EH (cell line): ENCODE measurements around the gene UBE2G2.

Source experiments
- DNase-seq: peaks from one replicate; pipeline ENCODE4 v3.0.0-alpha.2; 2015; ENCODE audit warnings: low read depth

The UBE2G2 gene

DNA sequence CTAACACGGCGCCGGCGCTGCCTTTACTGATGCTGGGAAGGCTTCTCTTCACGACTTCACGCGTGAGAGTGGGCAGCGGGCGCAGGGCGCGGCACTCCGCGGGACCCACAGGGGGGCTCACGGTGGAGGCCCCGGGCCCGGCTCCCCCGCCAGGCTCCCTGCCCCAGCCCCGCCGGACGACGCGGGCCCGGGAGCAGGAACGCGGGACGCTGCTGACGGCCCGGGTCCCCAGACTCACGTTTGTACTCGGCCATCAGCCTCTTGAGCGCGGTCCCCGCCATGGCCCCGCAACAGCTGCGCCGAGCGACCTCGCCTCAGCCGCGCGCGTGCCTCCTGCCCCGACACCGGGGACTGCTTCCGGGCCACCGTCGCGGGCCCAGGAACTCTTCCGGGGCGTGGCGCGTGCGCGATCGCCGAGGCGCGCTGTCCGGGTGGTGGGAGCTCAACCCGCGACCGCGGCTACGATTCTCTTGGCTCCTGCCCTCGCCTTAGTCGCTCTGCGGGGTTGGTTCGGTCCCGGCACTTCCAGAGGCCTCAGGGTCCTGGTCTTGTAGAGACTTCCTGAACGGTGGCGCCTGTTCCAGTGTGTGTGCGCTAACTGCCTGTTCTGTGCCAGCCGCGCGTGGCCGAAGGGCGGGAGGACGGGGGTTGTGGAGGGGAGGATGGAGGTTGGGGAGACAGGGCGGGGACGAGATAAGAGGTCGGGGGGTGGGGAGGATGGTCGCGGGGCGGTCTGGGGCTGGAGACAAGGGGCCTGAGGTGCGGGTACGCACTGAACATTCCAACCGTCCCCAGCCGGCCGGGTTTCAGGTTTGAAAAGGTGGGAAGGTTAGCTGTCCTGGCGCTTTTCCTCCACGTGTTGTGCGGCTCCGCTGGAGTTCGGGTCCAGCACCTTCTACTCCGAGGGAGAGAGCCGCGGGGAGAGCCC lies at the start of gene UBE2G2:
TSS of gene UBE2G2 (minus strand) at position 353 of the 928 bp plus-strand sequence. CDS start at position 281, 72 bp downstream.
- peak; percentile 78 for DNase-seq

DNA sequence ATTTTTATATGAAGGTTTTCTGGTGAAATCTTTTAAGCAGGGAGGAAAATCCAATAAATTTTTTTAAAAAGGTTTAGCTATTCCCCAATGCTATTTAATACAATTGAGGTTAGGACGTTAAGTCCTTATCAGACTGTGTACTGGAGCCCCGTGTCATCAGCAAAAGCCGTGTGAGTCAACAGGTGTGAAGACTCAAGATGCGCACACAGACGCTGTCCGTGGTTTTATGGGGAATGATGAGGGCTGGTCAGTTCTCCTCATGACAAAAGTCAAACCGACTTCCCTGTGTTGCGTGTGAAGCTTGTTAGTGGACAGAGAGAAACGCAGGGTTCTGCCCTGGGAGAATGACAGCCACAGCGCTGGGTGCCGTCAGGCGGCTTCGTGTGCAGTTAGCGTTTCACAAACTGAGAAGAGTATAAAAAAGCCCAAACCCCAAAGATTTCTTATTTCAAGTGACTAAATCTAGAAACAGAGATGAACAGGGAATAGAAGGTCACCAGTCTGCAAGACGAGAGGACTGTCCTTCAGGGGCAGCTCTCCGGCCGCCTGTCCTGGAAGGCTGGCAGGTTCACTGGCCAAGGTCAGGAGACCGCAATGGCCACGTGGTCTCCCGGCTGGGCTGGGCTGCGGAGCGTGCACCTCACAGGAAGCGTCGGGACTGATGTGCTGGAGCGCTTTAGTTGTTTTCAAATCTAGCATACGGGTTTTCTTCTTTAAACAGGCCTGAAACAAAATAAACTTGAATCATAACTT lies 49.5 kb upstream of the UBE2G2 start:
- no peak for DNase-seq

- DNase-seq = no peak
These were observed 48.7 kb upstream of the UBE2G2 start for GRCh38 chr21:44850208-44850800.

- DNase-seq = no peak
These were observed 48.1 kb upstream of the UBE2G2 start for GRCh38 chr21:44849616-44850130.

DNA sequence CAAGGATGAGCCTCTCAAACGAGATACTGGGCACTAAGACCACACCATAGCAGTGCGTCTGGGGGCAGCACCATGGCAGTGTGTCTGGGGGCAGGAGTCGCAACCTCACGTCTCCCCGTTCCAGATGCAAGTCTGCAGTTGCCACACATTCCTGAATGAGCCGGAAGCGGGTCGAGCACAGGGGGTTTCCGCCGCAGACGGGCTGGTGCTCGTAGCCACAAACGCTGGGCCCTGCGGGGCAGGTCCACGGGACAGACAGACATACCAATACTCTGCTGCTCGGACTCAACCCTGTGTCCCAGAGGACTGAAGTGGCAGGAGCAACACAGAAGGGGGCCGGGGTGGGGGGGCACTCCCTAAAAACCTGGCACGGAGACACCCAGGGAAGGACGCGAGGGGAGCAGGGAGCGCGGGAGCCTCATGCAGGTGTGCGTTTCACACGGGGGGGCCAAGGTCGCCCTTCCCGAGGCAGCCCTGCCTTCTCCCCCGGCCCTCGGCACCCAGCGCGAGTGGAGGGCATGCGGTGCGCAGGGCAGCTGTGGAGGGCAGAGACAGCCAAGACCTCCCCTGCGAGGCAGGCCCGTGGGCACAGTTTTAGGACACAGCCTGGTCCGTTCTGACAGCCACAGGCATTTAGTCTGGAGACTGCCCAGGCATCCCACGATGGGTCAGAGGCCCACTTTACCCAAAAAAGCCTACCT lies 47.4 kb upstream of the UBE2G2 start:
- DNase-seq = no peak

- DNase-seq = no peak
These were observed 45.8 kb upstream of the UBE2G2 start for GRCh38 chr21:44847261-44848056.

DNA sequence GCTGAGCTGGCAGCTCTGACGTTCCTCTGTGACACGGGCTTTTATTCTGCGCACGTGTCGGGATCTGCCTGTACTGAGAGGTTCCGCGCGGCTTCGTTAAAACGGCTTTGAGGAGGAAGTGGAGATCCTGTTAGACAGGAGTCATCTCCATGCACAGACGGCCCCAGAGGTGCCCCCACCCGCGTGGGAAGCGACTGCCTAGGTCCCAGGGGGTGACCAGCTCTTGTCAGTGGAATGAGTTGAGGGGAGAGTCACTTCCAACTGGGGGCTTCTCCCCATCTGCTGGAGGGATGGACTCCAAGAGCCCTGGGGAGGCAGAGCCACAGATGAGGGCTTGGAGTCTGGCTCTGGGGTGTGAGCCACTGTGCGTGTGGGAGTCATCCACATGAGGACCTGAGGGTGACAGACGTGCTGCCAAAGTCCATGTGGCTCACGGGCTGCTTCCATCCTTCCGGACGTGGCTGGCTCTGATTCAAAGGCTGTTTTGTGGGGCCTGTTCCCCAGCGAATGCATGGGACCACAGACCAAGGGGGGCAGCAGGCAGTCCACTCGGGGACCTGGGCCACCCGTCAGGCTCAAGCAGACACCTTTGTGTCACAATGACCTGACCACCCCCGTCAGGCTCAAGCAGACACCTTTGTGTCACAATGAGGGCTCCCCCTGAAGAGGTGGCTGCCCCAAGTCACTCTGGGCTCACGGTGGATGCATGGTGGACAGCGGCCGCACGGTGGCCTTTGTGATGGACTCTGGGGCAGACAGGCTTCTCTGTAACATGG lies 45.1 kb upstream of the UBE2G2 start:
- DNase-seq = peak; percentile 62

- DNase-seq = no peak
These were observed 44.5 kb upstream of the UBE2G2 start for GRCh38 chr21:44846224-44846484.

GRCh38 chr21:44845418-44846223 lies 44.0 kb upstream of the UBE2G2 start:
- DNase-seq = peak; percentile 61

DNA sequence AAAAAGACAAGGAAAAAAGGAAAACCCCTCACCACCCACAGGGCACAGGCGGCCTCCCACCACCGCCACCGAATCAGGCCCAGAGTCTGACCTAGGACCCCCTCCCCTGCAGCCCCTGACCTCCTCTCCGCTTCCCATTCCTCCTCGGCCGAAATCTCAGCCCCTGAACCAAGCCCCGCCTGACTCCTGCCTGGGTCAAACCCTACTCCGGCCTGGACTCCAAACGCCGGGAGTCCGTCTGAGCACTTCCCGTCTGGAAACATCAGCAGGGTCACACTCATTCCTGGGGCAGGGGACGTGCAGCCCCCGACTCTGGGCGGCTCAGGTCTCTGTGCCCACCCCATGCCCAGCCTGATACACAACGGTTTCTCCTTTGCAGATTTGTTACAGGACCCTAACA lies 42.6 kb upstream of the UBE2G2 start:
- no peak for DNase-seq

DNA sequence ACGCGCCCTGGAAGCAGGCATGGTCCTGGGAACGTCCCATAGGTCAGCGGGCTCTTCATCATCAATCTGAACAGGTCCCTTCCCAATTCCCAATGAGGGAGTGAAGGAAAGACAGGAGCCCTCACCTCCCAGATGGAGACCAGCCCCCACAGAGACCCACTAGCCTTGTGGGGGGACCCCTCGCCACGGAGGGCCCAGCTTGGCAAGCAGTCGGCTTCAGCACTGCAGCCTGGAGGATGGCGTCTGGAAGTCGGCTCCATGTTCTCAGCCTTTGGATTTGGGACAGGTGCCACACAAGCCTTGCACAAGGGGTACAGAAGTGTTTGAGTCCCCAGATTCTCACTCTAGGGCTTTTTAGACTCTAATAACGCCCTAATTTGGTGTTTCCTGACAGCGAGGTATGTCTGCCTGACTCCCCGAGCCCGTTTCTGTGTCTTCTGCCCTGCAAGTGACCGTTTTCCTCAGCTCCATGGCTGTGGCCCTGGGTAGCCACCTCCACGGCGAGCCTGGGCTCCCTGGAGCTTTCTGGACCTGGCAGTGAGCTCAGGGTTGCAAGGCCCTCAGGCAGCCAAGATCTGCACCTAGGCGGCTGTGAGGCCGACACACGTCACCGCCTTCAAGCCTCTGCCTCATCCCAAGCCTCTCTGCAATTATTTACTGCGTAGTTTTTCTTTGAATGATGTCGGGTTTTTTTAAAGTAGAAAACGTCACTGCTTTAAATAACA lies 41.3 kb upstream of the UBE2G2 start:
- DNase-seq = no peak

- DNase-seq = no peak
These were observed 40.5 kb upstream of the UBE2G2 start for GRCh38 chr21:44842087-44842486.

DNA sequence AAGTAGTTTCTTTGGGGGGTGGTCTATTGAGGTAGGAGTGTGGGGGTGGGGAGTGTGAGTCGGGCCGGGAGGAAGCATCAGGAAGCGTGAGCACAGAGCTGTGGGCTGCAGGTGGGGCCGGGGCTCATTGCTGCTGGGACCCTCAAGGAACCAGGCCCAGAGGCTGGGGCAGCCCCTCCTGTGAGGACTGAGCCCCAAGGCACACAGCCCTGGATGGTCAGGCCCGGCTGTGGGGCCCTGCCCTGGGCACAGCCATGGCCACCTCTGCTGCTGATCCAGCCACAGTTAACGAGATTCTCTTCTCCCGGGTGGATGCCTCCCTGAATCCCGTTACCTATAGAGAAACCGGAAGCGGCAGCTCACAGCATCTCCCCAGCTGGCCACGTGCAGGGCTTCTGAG lies 39.2 kb upstream of the UBE2G2 start:
- DNase-seq = no peak

- no peak for DNase-seq
These were observed 37.3 kb upstream of the UBE2G2 start for GRCh38 chr21:44838951-44839350.

DNA sequence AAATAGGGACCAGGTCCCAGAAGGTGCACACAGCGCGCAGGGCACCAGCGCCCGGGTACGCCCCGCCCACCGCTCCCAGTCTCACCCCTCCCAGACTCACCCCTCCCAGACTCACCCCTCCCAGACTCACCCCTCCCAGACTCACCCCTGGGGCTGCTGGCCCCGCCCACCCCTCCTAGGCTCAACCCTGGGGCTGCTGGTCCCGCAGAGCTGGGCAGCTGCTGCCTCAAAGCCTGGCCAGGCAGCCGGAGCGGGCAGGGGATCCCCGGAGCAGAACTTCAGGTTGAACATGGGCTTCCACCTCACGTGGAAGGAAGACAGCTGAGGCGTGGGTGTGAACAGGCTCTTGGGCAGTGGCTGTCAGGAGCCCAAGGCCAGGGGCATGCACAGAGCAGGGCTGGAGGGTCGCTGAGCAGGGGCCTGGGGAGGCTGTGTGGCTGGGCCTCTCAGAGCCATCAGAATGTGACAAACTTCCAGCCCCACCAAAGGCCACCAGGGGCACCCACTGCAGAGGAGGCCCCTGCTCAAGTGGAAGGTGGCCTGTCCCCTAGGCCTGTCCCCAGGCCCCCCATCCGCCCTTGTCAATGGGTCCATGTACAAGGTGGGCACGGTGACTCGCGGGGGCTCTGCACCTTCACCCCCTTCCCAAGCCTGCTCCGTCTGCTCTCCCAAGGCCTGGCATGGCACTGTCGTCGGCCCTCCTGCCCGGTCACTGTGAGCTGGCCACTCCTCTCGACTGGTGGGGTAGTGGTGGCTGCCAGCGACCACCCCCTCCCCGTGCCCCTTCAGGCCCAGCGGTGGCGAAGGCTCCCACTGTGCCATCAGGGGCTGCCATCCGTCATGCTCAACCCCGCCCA lies 36.6 kb upstream of the UBE2G2 start:
- no peak for DNase-seq

- DNase-seq = no peak
These were observed 35.9 kb upstream of the UBE2G2 start for GRCh38 chr21:44837537-44837936.

DNA sequence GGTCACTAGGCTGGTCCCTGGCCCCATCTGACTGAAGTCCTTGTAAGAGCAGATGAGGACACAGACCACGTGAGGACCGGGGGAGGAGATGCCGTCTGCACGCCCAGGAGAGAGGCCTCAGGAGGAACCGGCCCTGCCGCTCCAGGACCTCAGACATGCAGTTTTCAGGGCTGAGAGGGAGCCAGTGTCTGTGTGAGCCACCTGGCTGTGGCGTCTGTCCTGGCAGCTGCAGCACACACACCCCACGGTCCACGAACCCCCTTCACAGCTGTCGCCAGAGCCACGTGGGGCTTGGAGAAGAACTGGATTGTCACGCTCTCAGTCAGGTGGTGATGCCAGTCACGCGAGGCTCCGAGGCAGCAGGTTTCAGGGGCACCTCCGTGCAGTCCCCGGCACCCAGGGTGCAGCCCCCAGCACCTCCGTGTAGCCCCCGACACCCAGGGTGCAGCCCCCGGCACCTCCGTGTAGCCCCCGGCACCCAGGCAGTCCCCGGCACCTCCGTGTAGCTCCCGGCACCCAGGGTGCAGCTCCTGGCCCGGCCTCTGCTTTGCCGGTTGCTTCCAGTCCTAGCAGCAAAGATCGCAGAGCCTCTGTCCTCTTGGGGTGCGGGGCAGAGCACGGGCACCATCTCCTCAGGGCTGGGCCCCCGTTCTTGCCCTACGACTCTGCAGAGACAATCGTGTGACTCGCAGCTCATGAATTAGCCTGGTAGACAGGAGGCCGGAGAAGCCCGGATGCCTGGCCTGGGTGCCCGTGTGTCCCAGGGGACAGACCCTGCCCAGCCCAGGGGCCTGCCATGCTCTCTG lies 35.2 kb upstream of the UBE2G2 start:
- peak; percentile 48 for DNase-seq
